T follicular helper cell (primary cell): ENCODE data around the gene SAP30BP.

Source experiments
- DNase-seq: peaks from one replicate; pipeline ENCODE4 v3.0.0-alpha.2; 2020; ENCODE audit warnings: low read depth

SAP30BP gene

DNA sequence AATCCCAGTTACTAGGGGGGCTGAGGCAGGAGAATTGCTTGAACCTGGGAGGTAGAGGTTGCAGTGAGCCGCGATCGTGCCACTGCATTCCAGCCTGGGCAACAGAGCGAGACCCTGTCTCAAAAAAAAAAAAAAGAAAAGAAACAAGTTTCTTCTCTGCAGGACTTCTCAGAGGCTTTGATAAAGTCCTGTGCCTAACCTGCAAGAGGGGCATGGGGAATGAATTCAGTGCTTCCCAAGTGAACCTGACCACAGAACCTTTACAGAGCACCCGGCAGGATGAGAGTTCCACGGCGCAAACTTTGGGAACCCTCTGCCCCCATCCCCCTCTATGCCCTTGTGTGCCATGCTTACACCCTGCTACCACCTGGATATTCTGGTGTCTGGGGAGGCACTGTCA is 72.0 kb downstream of the SAP30BP start:
- DNase-seq = no peak

DNA sequence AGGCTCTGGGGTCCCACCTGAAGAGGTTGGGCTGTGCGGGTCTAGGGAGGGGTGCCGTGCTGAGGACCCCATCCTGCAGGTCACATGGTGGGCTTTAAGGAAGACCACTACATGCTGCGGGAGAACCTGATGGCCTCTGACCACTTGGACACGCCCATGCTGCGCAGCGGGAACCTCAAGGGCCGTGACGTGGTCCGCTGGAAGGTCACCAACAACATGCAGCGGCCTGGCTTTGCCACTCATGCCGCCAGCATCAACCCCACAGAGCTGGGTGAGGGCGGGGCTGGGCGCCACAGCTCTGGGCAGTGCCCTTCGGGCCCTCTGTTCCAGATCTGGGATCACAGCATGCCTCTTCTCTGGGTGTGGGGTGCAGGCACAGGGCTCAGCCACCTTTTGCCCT is 72.7 kb downstream of the SAP30BP start:
- no peak for DNase-seq

DNA sequence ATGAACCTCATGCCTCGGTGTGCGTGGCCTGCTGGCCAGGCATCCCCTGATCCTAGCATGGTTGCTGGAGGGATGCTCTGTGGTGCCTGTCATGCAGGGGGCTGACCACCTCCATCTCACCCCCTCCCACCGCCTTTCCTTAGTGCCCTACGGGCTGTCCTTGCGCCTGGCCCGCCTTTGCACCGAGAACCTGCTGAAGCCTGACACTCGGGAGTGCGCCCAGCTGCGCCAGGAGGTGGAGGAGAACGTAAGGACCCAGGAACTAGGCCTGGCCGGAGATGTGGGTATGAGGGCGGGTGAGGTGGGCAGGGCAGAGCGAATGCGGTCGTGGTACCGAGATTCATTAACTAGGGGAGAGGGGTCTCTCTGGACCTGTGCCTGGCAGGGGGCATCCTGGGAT is 73.1 kb downstream of the SAP30BP start:
- no peak for DNase-seq

DNA sequence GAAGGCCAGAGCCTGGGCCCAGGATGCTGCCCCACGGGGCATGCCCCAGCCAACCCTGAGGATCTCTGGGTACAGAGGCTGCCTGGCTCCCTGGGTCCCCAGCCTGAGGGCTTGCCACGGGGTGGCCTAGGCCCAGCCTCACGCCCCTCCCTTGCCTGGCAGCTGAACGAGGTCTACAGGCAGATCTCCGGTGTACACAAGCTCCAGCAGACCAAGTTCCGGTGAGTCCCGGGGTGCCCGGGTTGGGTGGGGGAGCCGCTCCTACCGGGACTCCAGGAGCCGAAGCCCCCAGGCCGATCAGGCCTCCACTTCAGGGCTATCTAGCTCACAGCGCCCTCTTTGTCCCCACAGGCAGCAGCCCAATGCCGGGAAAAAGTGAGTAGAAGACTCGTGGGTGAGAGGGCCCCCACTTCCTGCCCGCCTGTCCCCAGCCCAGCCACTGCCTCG is 73.5 kb downstream of the SAP30BP start:
- DNase-seq = no peak

DNA sequence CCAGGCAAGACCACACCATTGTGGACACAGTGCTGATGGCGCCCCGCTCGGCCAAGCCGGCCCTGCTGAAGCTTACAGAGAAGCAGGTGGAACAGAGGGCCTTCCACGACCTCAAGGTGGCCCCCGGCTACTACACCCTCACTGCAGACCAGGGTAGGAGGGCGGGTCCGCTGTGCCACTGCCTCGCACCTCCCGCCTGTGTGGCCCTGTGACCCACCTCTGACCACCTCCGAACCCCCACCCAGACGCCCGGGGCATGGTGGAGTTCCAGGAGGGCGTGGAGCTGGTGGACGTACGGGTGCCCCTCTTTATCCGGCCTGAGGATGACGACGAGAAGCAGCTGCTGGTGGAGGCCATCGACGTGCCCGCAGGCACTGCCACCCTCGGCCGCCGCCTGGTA is 75.2 kb downstream of the SAP30BP start:
- DNase-seq = no peak

DNA sequence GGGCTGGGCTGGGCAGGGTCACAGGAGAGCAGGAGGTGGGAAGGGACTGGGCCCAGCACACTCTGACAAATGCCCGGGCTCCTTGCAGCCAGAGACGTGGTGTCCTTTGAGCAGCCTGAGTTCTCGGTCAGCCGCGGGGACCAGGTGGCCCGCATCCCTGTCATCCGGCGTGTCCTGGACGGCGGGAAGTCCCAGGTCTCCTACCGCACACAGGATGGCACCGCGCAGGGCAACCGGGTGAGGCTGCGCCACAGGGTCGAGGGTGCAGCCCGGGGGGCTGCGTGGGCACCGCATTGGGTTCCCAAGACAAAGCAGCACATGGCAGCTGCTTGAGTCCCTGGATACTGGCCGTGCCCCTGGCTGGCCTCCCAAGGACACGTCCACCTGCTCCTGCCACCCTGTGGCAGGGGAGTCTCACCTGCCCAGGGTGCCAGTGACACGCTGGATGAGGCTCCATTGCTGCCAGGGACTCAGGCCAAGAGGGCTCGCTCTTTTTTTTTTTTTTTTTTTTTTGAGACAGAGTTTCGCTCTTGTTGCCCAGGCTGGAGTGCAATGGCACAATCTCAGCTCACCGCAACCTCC is 76.6 kb downstream of the SAP30BP start:
- no peak for DNase-seq

DNA sequence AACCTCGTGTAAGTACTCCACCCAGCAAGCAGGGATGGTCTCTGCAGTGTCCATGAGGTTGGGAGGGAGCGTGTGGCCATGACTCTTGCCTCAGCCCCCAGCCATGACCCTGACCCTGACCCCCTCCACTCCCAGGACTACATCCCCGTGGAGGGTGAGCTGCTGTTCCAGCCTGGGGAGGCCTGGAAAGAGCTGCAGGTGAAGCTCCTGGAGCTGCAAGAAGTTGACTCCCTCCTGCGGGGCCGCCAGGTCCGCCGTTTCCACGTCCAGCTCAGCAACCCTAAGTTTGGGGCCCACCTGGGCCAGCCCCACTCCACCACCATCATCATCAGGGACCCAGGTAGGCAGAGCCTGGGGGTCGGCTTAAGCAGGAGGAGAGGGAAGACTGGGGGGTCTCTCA is 81.6 kb downstream of the SAP30BP start:
- DNase-seq = no peak

DNA sequence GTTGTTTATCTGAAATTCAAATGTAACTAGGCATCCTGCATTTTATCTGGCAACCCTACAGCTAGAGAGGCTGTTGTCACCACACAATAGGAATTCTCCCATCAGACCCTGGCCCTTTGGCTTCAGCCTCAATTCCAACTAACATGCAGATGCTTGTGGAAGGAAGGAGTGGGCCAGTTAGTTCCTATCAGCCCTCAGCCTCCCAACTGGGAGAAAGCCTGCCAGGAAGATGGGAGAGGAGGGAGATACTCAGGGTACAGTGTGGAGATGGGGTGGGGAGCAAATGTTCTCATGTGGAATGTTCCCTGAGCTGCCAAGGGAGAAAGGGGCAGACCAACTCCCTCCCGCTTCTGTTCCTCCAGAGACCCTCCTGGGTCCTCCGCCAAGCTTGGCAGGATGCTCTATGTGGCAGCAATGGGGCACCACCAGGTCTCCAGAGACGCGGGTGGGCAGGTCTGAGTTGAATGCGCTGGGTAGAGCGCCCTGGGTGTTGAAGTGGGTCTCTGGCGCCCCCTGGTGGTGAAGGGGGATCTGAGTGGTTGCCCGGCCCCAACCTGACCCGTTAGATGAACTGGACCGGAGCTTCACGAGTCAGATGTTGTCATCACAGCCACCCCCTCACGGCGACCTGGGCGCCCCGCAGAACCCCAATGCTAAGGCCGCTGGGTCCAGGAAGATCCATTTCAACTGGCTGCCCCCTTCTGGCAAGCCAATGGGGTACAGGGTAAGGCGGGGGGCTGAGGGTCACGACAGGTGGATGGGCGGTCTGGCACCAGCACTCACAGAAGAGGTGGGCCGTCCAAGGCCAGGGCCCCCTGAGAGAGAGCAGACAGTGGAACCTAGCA is 82.6 kb downstream of the SAP30BP start:
- DNase-seq = peak; percentile 76

DNA sequence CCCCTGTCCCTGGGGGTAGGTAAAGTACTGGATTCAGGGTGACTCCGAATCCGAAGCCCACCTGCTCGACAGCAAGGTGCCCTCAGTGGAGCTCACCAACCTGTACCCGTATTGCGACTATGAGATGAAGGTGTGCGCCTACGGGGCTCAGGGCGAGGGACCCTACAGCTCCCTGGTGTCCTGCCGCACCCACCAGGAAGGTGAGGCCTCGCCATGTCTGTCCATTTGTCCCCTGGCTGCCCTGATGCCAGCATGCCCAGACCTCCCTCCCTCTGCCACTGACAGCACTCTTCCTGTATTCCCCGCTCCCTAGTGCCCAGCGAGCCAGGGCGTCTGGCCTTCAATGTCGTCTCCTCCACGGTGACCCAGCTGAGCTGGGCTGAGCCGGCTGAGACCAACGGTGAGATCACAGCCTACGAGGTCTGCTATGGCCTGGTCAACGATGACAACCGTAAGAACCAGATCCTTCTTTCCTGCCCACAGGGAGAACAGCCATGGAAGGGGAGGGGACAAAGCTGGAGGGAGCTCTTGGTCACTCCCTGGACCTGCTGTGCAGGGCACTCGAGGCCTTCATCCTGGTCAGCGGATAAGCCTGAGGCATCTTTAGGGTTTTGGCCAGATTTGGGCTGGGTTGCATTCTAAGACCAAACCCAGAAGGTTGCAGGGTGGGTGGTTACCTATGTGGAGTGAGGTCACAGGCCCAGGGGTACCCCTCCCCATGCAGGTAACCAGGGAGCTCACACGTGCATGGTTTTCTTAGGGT is 83.7 kb downstream of the SAP30BP start:
- no peak for DNase-seq

DNA sequence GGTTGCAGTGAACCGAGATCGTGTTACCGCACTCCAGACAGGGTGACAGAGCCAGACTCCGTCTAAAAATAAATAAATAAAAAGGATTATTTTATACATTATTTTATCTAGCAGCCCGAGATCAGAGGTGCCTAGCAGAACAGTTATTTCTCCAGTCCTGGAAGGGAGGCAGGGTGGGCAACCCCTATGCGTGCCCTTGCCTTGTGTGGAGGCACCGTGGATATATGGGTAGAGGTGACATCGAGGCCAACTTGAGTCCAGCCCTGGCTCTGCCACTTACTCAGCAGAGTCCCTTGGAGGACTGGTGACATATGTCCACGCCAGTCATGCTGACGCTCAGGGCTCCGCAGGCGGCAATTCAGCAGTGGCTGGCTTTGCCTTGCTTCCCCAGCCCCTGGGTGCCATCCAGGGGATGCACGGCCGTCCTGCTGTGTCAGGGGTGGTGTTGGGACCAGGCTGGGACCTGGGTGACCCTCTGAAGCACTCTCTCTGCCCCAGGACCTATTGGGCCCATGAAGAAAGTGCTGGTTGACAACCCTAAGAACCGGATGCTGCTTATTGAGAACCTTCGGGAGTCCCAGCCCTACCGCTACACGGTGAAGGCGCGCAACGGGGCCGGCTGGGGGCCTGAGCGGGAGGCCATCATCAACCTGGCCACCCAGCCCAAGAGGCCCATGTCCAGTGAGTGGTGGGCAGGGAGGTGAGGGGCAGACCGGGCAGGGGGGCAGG is 84.7 kb downstream of the SAP30BP start:
- DNase-seq = no peak

DNA sequence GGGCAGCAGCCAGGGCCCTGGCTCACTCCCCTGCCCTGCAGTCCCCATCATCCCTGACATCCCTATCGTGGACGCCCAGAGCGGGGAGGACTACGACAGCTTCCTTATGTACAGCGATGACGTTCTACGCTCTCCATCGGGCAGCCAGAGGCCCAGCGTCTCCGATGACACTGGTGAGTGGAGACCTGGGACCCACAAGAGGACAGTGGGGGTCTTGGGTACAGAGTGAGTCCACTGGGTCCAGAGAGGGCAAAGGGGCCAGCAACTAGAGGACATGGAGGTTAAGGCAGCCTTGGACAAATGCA is 85.2 kb downstream of the SAP30BP start:
- DNase-seq = no peak

DNA sequence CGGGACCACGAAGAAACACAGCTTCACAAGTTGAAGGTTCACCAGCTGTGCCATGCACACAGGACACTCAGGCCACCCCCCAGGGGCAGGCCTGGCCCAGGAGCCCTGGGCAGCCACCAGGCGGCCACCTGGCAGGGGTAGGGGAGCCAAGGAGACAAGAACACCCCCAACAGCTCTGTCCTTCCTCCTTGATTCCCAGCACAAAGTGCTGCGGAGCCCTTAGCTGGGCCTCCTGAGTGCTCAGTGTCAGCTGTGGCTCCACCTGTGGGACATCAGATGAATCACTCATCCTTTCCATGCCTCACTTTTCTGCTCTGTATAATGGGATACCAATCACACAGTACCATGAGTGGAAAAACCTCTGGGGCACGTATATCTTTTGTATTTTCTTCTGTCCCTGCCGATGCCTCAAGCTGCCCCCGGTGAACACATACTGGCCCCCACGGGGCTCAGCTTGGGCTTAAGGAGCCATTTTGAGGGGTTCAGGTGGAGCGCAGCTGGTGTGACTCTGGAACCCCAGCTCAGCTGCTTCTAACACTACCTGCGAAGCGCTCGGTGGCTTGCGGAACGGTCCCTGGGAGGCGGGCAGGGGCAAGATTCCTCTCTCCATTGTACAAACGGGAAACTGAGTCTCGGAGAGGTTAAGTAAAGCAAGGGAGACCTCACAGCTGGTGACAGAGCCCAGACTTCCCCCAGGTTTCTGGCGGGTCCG is 85.8 kb downstream of the SAP30BP start:
- no peak for DNase-seq

DNA sequence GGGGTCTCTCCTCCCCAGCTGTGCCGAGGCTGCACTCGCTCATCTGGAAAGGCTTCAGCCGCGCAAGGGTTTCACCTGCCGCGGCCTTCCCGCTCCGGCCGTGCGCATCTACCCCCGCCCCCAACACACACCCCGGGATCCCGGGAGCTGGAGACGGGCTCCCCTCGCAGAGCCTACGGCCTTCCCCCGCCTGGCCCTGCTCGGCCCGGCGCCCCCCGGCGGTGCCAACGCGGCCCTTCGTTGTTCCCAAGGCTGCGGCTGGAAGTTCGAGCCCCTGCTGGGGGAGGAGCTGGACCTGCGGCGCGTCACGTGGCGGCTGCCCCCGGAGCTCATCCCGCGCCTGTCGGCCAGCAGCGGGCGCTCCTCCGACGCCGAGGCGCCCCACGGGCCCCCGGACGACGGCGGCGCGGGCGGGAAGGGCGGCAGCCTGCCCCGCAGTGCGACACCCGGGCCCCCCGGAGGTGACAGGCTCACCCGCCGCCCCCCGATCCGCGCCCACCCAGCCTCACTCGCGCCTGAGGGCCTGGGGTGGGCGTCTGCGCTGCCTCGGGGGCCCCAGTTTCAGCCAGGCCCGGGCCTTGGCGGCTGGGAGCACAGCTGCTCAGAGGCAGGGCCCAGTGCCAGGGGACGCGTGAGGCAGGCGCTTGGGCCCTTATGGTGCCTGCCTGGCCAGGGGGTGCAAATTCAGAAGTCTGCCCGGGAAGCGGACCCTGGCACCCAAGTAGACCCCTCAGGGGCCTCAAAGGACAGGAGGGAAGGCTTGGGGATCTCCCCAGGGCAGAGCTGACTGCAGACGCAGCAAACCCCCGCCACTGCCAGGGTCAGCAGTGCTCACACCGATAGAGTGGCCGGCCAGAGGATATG is 86.6 kb downstream of the SAP30BP start:
- DNase-seq = peak; percentile 53

DNA sequence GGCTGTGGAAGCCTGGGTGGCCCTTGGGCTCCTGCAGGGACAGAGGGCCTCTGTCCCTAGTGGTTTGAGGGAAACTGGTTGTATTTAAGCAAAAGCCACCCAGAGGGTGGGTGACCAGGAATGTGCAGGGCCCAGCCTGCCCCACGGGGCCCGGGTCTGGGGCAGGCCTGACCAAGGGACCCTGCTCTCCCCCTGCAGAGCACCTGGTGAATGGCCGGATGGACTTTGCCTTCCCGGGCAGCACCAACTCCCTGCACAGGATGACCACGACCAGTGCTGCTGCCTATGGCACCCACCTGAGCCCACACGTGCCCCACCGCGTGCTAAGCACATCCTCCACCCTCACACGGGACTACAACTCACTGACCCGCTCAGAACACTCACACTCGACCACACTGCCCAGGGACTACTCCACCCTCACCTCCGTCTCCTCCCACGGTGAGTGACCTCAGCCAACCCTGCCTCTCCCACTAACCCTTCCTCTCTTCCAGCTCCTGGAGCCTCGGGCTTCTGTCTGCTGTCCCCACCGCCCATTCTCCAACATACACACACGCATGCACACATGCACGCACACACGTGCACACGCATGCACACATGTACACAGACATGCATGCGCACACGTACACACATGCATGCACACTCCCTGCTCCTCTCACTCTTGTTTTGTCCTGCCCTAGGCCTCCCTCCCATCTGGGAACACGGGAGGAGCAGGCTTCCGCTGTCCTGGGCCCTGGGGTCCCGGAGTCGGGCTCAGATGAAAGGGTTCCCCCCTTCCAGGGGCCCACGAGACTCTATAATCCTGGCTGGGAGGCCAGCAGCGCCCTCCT is 87.5 kb downstream of the SAP30BP start:
- no peak for DNase-seq

DNA sequence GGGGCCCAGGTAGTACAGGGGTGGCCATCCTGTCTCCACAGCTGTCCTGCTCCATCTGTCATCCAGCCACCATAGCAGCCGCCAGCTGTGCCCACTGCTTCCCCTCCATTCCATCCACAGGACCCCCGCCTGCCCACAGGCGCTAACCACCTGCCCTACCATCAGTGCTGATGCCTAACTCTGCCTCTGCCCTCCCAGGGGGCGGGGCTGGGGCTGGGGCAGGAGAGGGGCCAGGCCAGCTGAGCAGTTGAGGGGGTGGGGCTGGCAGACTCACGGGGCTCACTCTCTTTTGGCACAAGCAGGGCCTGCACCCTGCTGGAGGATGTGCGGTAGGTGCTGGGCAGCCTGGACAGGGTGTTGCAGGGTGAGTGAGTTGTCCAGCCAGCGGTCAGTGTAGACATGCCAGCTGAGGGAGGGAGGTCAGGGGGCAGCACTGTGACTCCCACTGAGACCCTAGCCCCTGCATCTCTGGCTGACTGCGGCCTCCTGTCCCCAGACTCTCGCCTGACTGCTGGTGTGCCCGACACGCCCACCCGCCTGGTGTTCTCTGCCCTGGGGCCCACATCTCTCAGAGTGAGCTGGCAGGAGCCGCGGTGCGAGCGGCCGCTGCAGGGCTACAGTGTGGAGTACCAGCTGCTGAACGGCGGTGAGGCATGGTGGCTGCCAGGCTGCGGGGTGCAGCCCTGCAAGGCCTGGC is 88.2 kb downstream of the SAP30BP start:
- no peak for DNase-seq

DNA sequence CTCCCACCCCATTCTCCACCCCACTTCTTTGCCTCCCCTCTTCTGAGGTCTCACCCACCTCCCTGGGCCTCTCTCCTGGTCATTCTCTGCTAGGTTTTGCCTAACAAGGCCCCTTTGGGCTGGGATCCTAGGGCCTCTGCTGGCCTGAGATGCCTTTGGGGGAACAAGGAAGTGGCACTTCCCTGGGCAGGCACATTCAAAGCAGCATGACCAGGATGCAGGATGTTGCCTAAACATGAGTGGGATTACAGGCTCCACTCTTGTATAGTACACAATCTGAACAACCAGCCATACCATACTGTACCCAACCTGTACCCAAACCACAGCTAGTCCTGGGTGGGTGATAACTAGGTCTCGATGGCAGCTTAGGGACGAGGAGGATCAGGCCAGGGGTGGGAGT is 88.9 kb downstream of the SAP30BP start:
- DNase-seq = no peak

DNA sequence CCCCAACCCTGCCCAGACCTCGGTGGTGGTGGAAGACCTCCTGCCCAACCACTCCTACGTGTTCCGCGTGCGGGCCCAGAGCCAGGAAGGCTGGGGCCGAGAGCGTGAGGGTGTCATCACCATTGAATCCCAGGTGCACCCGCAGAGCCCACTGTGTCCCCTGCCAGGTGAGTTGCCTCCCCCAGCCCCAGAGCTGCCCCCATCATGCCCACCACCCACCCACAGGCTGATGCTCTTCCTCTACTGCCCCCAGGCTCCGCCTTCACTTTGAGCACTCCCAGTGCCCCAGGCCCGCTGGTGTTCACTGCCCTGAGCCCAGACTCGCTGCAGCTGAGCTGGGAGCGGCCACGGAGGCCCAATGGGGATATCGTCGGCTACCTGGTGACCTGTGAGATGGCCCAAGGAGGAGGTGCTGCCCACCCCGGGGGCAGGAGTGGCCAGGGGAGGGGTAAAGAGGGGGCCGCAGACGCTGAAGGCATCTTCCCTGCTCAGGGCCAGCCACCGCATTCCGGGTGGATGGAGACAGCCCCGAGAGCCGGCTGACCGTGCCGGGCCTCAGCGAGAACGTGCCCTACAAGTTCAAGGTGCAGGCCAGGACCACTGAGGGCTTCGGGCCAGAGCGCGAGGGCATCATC is 89.4 kb downstream of the SAP30BP start:
- no peak for DNase-seq

DNA sequence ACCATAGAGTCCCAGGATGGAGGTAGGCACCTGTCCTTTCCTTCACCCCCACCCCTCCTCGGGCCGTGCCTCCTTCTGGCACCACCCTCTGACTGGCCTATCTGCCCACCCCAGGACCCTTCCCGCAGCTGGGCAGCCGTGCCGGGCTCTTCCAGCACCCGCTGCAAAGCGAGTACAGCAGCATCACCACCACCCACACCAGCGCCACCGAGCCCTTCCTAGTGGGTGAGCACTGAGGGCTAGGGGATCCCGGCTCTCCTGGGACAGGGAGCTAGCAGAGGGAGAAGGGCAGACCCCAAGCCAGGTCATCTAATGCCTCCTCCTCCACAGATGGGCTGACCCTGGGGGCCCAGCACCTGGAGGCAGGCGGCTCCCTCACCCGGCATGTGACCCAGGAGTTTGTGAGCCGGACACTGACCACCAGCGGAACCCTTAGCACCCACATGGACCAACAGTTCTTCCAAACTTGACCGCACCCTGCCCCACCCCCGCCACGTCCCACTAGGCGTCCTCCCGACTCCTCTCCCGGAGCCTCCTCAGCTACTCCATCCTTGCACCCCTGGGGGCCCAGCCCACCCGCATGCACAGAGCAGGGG is 90.0 kb downstream of the SAP30BP start:
- DNase-seq = no peak
